Hematopoietic multipotent progenitor cell treated with erythropoietin and hydrocortisone succinate and interleukin-3 and kit ligand, for 4 days (in vitro differentiated cells): ENCODE results near the gene ZNF79.
A peak's percentile ranks its signal among the peaks of the same experiment; 100 is the strongest.

Experiments
- DNase-seq: peaks from one replicate; pipeline ENCODE4 v3.0.0-alpha.2; 2015

The ZNF79 gene

DNA sequence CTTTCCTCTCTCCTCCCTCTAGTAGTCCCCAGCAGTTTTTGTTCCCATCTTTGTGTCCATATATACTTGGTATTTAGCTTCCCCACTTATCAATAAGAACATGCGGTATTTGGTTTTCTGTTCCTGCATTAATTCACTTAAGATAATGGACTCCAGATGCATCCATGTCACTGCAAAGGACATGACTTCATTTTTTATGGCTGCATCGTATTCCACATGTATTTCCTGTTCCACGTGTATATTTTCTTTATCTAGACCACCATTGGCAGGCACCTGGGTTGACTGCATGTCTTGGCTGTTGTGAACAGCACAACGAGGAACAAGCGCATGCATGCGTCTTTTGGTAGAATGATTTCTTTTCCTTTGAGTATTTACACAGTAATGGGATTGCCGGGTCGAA lies 6.2 kb downstream of the ZNF79 start:
- DNase-seq = no peak

DNA sequence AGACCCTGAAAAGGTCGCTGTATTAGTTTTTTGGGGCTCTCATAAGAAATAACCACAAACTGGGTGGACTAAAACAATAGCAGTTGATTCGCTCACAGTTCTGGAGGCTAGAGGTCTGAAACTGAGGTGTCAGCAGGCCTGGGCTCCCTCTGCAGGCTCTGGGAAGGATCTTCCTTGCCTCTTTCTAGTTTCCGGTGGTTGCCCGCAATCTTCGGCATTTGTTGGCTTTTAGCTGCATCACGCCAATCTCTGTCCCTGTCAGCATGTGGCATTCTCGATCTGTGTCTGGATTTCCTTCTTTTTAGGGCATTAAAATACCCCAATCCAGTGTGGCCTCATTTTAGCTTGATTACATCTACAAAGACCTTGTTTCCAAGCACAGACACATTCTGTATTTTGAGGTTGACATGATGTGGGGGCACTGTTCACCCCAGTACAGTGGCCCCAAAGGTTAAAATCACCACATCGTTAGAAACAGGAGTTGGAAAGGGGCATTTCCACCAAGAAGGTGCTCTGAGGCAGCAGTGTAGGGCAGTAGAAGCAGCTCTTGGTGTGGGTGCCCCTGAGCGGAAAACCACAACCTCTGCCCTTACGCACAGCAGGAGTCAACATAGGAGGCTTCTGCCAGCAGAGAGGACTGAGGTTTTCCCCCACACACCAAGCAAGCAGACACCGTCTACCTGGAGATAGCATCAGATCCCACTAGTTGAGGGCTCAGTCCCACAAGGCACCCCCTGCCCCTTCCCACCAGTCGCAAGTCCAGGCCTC lies 13.5 kb downstream of the ZNF79 start:
- DNase-seq = peak; percentile 37

DNA sequence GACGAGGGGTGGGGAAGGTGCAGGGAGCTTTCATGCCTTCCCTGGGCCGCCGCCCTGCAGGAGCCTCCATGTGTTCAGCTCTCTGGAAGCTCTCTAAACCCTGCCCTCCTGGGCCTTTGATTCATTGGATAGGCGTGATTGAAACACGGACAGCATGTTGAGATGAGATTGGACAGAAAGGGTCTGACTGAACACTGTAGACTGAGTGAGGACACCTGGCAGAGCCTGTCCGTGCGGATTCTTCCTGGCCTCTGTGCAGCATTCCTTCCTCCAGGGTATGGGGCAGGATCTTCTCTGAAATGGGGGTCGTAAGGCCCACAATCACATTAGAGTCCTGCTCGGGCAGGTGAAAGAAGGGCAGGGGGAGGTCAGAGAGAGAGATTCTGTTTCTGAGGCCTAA lies 14.2 kb downstream of the ZNF79 start:
- DNase-seq = no peak

DNA sequence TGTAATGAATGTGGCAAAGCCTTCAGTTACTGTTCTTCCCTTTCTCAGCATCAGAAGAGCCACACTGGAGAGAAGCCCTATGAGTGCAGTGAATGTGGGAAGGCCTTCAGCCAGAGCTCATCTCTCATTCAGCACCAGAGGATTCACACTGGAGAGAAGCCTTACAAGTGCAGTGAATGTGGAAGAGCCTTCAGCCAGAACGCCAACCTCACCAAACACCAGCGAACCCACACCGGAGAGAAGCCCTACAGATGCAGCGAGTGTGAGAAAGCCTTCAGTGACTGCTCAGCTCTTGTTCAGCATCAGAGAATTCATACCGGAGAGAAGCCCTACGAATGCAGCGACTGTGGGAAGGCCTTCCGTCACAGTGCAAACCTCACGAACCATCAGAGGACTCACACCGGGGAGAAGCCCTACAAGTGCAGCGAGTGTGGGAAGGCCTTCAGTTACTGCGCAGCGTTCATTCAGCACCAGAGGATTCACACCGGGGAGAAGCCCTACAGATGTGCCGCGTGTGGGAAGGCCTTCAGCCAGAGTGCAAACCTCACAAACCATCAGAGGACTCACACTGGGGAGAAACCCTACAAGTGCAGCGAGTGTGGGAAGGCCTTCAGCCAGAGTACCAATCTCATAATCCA lies 20.2 kb downstream of the ZNF79 start:
- DNase-seq = peak; percentile 13

DNA sequence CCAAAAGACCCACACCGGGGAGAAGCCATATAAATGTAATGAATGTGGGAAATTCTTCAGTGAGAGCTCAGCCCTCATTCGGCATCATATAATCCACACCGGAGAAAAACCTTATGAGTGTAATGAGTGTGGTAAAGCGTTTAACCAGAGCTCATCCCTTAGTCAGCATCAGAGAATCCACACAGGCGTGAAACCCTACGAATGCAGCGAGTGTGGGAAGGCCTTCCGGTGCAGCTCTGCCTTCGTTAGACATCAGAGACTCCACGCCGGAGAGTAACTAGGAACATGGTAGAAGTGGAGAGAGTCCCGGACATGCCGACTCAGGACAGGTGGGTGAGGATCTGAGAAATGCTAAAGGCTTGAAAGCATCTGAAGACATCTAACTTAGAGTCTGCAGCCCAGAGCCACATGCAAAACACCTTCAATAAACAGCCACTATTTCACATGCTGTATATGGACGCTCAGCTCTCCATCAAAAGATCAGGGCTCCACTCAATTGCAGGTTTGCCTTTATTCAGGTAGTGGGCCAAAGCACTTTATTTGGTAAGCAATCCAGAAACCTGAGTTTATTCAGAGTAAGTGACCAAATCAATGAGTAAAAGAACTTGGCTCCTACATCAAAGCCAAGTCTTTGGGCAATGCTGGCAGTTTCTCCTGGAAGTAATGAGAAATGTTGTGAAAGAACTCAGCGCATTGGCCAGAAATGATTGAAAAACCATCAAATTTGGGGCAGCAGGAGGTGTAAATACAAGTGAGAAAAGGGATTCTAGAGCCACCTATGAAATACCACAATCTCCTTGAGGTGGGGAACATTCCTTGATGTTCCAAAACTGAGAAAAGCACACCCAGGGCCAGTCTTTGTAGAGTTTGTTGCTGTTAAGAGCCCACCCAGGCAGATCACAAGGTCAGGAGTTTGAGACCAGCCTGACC lies 21.0 kb downstream of the ZNF79 start:
- peak; percentile 41 for DNase-seq

DNA sequence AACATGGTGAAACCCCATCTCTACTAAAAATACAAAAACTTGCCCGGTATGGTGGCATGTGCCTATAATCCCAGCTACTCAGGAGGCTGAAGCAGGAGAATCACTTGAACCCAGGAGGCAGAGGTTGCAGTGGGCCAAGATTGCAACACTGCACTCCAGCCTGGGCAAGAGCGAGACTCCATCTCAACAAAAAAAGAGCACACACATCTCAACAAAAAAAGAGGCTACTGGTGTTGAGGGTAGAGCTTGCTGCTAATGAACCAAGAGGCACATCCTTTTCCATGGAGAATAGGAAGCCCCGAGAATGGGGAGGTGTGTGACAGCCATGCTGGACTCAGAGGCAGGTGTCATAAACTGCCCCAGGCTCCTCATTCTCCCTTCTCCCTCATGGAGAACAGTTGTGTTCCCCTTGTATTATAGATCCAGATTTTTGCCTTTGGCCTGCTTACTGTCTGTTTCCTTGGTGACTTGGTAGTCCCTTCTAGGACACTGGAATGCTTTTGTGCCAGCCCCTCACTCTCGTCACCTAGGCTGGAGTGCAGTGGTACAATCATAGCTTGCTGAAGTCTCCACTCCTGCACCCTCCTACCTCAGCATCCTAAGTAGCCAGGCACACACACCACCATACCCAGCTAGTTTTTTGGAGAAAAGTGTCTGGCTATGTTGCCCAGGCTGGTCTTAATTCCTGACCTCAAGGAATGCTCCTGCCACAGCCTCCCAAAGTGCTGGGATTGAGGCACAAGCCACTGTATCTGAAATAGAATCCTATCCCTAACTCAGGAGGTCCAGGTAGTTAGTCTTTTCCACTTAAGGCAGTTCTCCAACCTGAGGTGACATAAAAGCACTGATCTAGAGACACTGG lies 21.9 kb downstream of the ZNF79 start:
- DNase-seq = peak; percentile 45

DNA sequence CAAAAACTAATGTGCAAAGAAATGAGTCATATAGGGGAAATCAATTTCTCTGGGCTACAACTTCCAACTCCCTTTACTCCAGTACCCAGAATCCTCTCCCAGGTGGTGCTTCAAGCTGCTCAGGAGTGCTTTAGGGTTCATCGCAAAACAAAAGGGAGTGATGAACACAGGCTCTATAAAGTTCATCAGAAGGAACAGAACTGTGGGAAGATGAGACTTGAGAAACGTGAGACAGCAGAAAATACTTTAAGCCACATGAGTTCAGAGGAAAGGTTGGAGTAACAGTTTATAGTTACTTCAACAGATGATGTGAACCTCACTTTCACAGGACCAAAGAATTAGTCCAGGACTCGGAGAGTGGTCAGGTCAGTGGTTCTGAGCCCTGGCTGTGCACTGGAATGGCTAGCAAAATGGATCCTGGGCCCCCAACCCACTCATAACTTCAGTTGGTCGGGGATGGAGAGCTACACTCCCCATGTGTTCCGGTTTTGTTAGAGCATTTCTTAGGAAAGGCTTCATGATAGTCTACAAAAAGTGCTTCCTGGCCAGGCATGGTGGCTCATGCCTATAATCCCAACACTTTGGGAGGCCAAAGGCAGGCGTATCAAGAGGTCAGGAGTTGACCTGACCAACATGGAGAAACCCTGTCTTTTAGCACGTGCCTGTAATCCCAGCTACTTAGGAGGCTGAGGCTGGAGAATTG lies 22.7 kb downstream of the ZNF79 start:
- DNase-seq = peak; percentile 31

DNA sequence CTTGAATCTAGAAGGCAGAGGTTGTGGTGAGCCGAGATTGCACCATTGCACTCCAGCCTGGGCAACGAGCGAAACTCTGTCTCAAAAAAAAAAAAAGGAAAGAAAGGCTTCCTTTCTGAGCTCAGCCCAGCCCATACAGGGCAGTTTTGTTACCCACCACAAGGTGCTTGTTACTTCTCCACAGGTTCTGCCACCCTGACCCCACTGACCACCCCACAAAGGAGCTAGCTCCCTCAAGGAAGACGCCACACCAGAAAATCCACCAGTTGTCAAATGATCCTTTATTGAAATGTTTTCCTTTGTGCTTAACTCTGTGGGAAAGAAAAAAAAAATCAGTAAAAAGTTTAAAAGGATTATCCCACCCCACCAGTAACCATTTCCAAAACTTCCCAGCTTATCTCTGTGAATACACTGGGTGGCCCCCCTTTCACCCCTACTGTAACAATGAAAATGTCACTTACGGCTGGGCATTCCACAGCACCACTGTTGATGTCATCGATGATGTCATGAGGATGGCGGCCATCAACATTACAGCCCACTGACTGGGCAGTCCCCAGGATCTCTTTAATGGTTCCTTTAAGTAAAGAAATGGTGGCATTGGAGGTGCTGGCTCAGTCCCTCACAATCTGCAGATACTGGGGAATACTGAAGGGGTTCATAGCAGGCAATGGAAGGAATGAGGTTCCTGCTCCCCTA lies 23.4 kb downstream of the ZNF79 start:
- DNase-seq = peak; percentile 29

DNA sequence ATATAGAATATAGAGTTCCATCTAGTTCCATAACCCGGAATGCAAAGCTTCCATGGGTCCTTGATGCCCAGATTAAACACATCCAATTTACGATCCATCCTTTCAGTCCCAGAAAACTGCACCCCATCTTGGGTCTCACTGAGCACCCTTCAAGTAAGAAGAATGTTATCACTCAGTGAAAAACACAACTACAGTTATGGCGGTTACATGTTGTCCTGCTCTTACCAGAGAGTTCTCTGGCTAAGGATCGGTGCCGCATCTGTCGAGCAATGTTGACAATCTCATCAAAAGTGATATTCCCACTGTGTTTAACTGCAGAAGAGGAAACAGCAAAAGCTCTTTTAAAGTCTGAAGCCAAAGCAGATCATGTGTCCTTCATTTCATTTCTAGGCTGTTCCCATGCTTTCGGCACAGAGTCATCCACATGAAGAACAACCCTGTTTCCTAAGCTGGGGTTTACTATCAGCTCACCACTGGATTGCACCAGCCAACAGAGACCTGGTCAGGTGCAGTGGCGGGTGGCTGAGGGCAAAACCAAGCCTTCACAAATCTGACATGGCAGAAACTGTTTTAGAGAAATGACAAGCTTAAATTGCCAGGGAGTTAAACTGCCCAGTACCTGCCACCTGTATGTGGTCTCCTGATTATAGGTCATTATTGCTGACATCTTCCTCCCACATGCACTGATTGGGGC lies 24.1 kb downstream of the ZNF79 start:
- peak; percentile 24 for DNase-seq

DNA sequence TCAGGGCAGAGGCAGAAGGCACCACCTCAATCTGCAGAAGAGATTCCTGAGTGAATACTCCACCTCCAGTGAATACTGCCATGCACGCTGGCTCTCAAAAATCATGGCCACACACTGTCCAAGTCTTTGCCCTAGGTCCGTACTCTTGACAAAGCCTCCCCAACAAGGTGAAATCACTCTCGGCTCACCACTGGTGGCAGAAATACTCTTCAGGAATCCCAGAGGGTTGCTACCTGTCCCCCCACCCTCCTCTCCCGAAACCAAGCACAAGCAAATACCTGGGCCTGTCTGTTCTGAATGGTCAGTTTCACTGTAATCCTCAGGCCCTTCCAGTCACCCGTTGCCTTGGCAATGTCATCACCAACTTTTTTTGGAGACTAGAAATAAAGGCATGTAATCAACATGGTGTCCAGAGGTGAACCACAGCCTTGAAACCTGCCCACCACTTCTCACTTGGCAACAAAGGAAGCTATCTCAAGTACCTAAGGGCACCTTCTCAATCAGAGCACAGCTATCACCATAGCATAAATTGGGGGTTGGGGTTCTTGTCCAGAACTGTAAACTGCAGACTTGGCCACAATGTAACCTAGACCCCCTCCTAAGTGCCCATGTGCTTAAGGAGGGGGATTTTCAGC lies 25.3 kb downstream of the ZNF79 start:
- peak; percentile 28 for DNase-seq

DNA sequence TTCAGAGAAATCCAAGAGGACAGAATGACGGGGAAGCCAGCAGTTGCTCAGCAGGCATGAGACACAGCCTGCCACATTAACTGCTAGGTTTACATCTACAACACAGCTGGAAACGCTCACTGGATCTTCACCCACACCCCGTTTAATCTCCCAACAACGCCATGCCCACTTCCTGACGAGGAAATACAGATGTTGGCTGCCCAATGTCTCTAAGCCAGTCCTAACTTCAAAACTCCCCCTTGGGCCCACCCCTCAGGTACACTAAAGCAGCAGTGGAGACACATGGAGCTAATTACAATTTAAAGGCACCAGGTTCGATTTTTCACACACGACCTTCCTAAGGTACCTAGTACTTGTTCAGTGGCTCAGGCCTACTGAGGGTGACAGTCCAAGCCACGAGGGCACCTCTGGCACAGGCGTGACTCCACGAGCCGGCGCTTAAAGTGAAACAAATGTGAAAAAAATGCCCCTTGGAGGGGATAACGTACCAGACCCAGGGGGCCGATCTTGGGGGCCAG lies 26.1 kb downstream of the ZNF79 start:
- DNase-seq = peak; percentile 63

DNA sequence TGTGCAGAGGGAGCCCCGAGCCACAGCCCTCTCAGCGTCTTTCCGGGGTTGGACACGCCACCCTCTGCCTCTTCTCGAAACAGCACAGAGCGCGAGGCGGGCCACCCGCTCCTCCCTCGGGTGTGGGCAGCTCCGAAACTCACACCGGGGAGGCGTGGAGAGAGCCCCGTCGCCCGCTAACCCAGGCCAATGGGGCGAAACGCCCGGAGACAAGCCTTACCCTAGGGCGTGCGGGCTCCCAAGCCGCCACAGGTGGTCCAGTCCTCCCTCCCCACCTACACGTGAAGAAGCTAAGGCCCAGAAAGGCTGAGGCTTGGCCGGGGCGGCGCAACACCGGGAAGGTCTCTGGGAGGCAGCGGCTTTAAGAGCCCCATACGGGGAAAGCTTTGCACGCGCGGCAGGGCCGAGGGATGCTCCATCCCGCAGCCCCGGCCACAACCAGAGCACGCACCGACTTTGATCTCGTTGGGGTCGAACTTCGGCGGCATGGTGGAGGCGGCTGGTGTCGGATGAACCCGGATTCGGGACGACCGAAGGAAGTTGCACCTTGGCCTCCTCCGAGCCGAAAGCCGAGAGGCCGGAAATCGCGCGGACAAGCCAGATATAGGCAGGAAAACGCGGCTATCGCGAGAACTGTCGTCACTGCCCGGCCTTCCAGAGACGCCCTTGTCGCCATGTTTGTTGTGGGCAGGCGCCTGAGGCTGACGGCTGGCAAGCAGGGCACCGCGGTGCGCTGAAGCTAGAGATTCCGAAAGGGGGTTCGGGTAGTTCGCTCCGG lies 26.8 kb downstream of the ZNF79 start, which contains the start of the genes LRSAM1 and RPL12:
Gene LRSAM1, plus strand, starts transcription at position 681 of the 778 bp plus-strand sequence. CDS start 3,018 bp downstream, outside the sequence.
Gene RPL12, minus strand, starts transcription at position 577 of the 778 bp plus-strand sequence. Its CDS starts 89 bp downstream, at position 488.
- peak; percentile 97 for DNase-seq

DNA sequence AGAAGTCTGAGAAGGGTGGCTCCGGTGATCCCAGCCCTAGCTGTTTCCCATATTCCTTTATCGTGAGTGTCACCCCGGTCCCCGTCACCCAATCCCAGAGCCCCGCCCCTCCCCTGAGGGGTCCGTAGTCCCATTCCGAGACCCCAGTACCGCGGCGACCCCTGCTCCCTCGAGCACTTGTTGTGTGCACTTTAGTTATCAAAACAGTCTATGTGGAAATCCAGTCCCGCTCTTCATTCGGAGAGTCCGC lies 27.4 kb downstream of the ZNF79 start:
- no peak for DNase-seq

DNA sequence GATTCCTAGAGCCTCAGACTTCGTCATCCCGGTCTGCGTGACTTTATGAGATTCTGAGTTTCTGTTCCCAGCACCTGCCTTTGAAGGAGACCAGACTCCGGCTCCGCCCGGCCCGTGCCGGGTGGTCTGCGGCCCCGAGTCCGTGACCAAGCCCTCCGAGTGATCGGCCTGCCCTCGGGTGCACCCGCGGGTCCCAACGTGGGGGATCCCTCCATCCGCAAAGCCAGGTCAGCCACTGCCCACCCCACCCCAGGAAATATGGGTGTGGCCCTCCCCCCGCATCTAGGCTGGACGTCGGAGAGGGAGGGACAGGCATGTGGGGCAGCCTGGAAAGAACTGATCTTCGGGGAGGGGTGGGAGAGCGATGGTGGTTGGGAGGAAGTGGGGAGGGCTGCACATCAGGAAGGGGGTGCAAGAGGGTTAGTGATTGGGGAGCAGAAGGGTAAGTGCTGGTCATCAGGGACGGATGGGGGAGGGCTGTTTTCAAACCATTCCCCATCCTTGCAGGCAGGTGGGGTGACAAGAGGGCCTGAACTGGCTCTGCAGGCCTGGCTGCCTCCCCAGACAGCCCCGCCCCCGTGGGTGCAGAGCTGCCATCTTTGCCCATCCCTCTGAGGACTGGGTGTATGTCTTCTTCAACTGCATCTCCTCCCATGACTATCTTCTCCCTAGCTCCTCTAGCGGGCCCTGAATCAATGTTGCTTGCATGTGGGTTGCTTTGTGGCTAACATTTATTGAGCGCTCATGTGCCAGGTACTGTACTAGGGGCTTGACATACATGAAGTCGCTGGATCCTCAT lies 27.9 kb downstream of the ZNF79 start:
- peak; percentile 85 for DNase-seq

DNA sequence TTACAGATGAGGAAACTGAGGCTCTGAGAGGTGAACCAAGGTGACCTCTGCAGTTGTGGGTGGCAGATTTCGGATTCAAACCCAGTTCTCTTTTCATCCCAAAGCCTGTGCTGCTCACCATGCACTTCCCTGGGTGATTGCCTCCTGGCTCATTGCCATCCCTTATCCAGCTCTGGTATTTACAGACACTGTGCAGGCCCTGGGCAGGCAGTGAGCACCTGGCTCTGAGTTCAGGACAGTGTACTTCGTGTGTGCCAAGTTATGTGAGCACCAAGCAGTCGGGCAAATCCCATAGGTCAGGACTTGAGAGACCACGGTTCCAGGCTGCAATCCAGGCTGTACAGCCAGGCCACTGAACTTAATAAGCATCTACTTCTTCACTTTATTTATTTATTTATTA lies 28.5 kb downstream of the ZNF79 start:
- DNase-seq = peak; percentile 48

DNA sequence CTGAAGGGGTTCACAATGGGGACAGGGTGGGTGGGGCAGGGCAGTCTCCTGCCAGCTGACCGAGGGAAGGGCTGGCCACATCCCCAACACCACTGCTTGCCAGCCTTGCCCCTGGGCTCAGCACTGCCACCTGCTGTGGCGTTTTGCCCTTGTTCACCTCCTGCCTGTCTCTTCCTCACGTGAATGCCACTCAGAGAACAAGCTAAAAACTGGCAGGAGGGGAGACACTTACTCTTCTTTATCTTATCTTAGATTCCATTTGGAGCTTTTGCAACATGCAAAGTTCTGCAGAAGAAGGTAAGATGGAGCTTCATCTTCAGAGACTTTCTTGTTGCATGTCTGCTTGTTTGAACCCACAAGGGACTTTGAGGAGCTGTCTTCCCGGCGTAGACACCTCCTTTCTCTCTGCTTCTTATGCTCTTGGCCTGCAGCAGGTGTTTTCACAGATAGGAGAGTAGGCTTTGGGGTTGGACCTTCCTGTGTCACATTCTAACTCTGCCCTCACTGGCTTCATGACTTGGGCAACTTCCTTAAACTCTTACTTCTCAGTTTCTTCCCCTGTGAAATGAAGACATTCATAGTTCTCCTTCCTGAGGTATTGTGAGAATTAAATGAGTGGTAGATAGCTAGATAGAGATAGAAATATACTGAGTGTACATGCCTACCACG lies 31.3 kb downstream of the ZNF79 start:
- DNase-seq = peak; percentile 96

DNA sequence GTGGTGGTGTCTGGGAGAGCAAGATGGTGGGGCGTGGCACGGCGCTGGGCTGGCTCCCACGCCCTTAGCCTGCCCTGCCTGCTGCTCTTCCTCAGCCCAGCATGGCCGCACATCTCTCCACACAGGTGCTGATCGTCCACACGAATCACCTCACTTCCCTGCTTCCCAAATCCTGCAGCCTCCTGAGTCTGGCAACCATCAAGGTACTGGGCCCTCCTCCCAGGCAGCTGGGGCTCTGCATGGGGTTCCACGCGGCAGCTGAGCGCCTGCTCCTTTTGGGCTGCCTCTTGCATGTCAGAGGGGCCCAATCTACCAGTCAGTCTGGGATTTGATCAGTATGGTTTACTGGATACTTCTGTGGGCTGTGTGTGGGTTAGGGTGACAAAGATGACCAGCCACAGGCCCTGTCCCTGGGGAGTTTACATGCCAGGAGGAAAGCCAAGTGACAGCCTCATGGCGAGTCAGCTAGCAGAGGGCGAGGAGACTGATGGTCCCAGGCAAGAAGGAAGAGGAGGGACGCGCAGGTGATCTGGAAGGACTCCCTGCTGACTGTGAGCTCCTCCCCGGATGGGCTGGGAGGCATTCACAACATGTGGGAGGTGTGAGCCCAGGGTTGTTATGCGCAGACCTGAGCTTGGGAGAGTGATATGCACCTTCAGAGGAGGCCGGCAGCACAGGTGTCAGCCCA lies 33.2 kb downstream of the ZNF79 start:
- no peak for DNase-seq
